ENCODE data around the gene ENPP3.

DNA sequence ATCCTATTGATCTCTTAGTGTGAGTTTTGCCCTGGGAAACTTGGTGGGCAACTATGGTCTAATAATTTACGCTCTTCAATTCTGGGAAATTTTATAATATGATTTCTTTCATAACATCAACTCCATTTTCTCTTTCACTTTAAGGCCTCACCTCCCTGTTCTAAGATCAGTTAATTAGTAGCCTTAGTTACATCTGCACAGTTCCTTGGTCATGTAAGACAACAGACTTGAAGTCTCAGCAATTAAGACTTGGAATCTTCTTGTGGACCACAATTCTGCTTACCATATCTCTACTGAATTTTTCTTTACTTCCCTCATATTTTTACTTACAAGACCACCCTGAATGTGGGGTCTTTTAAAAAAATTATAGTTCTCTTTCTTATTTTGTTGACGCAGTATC is 8.7 kb downstream of the ENPP3 start:
- TF ChIP-seq POLR2AphosphoS5 (IDR thresholded peaks at IDR 0.05; ENCODE audit: low read depth, low read length), result no peak
- no peak for TF ChIP-seq TAF1 (IDR thresholded peaks at IDR 0.05; ENCODE audit: borderline replicate concordance, low read depth, low read length)
- TF ChIP-seq POLR2A (IDR thresholded peaks at IDR 0.05; ENCODE audit: low read depth, low read length), result no peak
